Heart left ventricle (tissue), 13 donors: ENCODE results near the gene TPSB2.

Source experiments
- POLR2A ChIP-seq, 2 donors: fragments of 450-650 bp; IDR thresholded peaks; one replicate each; pipeline ENCODE4 v1.6.1; 2017; ENCODE audit warnings: antibody characterized with exemption in 2 of 2, mild to moderate bottlenecking in 2 of 2, moderate library complexity in 2 of 2
- TF ChIP-seq, protein P1 (sequence below), 12 donors: fragments of 200-600 bp; sonication (generic) in 4 of 12; IDR thresholded peaks; one replicate each; pipeline versions ENCODE4 v1.5.0 to v1.8.0; 2018 to 2022; ENCODE audit warnings: antibody characterized with exemption in 12 of 12, mild to moderate bottlenecking in 5 of 12
- donor health status: ischemic (EF 13 %, LVEDD 7.1; RV severe dilation, severe dysfunction).
- donor health status: DM: no; HTN: yes; CAD: no.
- donor health status: DM: no; HTN: no; CAD: no.
- donor health status: ischemic (EF 25% LVEDD 6.9; RV normal size, moderate dysfunction).
- donor health status: ischemic (EF 25% LVEDD 5.7; RV mildly dilated, moderate dysfunction).
- donor health status: ischemic (EF 35%, LVEDD 5.7; RV mildly dilated, moderate dysfunction).
- donor health status: nonischemic (EF 11% LVEDD 7.7; RV severe dilation, severe dysfunction).
- donor health status: DM: yes; HTN: yes; CAD: no.
- donor health status: PGD.
- donor health status: ischemic (EF 29% LVEDD 5.4; RV normal size, mild dysfunction).
- donor health status: nonischemic (EF 23%, LVEDD 6.1; RV moderate dilation, normal function).

DNA sequence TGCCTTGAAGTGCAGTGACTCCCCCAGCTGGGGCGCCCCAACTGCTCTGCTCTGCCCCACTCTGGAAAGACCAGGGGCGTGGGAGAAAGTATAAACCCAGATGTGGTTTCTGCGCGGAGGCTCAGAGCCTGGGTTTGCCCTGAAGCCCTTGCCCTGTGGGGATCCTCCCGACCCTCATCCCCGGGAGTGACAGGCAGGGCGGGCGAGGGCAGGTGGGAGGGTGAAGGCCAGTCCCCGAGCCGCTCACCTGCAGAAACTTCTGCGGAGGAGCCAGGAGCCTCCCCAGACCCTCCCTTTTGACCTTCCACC is 29.7 kb upstream of the TPSB2 start:
- TF ChIP-seq POLR2A (IDR thresholded peaks at IDR 0.05) = no peak
- TF ChIP-seq, protein P1, sequence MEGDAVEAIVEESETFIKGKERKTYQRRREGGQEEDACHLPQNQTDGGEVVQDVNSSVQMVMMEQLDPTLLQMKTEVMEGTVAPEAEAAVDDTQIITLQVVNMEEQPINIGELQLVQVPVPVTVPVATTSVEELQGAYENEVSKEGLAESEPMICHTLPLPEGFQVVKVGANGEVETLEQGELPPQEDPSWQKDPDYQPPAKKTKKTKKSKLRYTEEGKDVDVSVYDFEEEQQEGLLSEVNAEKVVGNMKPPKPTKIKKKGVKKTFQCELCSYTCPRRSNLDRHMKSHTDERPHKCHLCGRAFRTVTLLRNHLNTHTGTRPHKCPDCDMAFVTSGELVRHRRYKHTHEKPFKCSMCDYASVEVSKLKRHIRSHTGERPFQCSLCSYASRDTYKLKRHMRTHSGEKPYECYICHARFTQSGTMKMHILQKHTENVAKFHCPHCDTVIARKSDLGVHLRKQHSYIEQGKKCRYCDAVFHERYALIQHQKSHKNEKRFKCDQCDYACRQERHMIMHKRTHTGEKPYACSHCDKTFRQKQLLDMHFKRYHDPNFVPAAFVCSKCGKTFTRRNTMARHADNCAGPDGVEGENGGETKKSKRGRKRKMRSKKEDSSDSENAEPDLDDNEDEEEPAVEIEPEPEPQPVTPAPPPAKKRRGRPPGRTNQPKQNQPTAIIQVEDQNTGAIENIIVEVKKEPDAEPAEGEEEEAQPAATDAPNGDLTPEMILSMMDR (IDR thresholded peaks at IDR 0.05) = no peak
